ENCODE measurements around the gene MAGEC1.
"Not testable (repeated sequence)": the region's sequence is repeated elsewhere in the genome, so short reads cannot be mapped to it uniquely, and the experiment has no call there.

The MAGEC1 gene

DNA sequence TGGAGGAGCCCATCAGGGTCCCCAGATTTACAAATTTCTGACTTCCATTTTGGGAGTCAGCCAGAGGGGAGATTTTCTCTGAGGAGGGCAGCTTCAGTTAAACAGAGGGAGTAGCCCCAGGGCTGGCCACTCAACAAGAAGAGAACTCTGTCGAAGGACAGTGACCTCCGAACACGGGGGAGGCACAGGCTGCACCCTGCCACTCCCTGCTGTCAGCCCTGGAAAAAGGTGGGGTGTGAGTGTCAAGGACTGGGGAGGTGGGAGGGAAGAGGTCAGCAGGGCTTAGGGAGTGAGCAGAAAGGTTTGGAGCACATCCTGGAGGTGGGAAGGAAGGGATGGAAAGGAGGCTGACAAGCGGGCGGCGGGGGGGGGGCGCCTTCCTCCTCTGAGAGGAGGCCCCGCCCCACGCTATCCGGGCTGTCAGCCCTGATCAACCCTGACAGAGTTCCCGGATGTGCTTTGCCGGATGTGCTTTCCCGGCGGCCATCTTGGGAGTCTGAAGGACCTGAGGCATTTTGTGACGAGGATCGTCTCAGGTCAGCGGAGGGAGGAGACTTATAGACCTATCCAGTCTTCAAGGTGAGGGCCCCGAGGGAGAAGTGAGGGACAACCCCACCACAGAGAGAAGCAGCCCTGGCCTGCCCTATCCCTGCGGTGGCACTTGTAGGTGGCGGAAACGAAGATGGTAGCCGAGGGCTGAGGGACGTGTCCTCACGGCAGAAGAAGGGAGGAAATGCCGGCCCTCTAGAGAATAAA lies at the start of gene MAGEC1:
Gene MAGEC1, plus strand, starts transcription at position 495 of the 756 bp plus-strand sequence. CDS start 1,179 bp downstream, outside the sequence.
- DNase-seq: no peak

- DNase-seq: no peak
Measured at GRCh38 chrX:141857479-141857878, 46.2 kb upstream of the MAGEC1 start.

DNA sequence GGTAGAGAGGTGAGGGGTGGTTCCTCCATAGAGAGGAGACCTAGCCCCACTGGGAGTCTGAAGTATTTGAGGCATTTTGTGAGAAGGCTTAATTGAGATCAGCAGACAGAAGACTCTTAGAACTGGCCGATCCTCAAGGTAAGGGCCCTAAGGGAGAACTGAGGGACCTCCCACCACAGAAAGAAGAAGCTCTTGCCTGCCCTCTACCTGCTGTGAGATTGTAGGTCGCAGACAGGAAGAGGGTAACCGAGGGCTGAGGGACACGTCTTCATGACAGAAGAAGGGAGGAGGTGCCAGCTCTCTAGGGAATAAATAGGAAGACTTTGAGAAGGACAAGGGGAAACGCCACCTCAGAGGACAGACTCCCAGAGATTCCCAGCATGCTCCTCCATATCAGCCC lies 24.1 kb upstream of the MAGEC1 start:
- DNase-seq: no peak

DNA sequence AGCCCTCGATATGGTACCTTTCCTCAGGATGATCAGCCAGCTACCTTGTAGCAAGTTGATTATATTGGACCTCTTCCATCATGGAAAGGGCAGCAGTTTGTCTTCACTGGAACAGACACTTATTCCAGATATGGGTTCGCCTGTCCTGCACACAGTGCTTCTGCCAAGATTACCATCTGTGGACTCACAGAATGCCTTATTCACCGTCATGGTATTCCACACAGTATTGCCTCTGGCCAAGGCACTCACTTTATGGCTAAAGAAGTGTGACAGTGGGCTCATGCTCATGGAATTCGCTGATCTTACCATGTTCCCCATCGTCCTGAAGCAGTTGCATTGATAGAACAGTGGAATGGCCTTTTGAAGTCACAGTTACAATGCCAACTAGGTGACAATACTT lies 14.9 kb upstream of the MAGEC1 start:
- DNase-seq: not testable (repeated sequence)

DNA sequence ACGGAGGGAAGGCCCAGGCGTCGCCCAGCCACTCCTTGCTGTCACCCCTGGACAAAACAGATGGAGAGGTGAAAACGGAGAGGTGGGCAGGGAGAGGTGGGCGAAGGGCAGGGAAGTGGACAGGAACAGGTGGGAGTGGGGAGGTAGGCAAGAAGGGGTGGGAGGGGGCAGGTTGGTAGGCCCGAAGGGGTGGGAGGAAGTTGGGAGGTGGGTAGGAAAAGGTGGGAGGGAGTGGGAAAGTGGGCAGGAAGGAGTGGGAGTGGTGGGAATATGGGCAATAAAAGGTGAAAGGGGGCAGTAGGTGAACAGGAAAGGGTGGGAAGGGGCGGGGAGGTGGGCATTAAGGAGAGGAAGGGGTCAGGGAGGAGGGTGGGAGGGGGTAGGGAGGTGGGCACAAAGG lies 9.0 kb upstream of the MAGEC1 start:
- no peak for DNase-seq

DNA sequence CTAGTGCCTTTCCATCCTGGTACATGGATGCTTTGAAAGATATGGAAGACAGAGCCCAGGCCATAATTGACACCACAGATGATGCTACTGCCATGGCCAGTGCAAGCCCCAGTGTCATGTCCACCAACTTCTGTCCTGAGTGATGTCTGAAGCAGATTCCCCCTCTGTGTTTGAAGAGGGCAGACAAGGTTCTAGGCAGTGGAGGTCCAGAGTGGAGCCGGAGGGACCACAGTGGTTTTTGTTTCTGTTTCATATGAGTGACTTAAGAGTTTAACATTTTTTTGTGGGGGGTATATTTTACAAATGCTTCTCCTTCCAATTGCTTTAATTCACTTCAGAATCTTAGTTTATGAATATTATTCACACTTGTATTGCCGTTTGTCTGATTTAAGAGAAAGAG lies 6.0 kb upstream of the MAGEC1 start:
- no peak for DNase-seq

- no peak for DNase-seq
Measured at GRCh38 chrX:141902366-141902765, 1.3 kb upstream of the MAGEC1 start.

DNA sequence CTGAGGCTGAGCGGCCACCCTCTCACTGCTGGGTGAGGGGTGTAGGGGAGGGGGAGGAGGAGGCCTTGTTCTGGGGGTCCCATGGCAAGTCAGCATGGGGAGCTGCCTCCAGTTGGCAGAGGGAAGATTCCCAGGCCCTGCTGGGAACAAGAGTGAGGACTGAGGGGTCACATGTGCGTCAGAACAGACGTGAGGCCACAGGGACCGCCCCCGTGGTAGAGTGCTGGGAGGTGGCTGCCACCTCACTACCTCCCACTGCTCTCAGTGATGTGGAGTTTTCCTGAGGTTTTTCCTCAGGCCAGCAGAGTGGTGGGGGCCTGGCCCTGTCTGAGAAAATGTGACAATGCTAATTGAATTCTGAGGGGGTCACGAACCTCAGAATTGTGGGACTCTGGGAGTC lies 568 bp downstream of the MAGEC1 start:
- DNase-seq: no peak

- DNase-seq: no peak
Measured at GRCh38 chrX:141917801-141918200, 14.1 kb downstream of the MAGEC1 start.

- no peak for DNase-seq
Measured at GRCh38 chrX:141924293-141924692, 20.6 kb downstream of the MAGEC1 start.

GRCh38 chrX:141928432-141928831 lies 24.7 kb downstream of the MAGEC1 start:
- no peak for DNase-seq

GRCh38 chrX:141934059-141934641 lies 30.5 kb downstream of the MAGEC1 start:
- no peak for DNase-seq

GRCh38 chrX:141935645-141936044 lies 32.0 kb downstream of the MAGEC1 start:
- no peak for DNase-seq

DNA sequence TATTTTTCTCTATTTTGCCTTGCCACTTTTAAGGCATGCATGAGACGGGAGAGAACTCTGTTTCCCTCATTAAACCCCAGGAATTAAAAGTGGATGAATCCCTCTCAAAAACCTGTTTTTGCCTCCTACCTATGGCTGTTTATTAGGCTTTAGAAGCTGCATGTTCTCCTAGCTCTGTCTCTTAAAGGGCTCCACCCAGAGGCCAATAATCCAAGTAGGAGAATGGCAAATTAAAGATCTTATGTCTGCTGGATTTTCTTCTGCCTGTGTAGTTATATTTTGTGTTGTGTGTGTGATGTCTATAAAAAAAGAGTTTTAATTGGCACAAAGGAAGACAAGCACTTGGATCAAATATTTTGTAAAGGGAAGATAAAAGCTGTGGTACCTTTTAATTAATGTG lies 32.4 kb downstream of the MAGEC1 start:
- no peak for DNase-seq

- DNase-seq: no peak
Measured at GRCh38 chrX:141941234-141941633, 37.5 kb downstream of the MAGEC1 start.

- DNase-seq: no peak
Measured at GRCh38 chrX:141945426-141945825, 41.7 kb downstream of the MAGEC1 start.

- DNase-seq: no peak
Measured at GRCh38 chrX:141947350-141947749, 43.7 kb downstream of the MAGEC1 start.

DNA sequence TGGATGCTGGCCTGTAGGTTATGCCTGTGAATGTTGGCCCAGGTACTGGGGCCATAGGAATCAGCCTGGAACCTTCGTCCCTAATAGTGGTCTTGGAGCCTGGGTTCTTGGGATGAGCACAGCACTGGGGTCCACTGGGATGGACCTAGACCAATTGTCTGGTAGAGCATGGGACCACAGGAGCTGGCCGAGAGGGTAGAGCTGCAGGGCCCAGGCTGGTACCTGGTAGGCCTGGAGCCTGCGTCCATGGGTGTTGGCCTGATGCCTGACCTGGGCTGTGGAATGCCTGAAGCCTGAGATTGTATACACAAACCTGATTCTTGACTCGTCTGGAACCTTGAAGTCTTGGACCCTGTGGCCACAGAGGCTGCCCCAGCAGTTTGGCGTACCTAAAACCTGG lies 48.9 kb downstream of the MAGEC1 start:
- DNase-seq: no peak

DNA sequence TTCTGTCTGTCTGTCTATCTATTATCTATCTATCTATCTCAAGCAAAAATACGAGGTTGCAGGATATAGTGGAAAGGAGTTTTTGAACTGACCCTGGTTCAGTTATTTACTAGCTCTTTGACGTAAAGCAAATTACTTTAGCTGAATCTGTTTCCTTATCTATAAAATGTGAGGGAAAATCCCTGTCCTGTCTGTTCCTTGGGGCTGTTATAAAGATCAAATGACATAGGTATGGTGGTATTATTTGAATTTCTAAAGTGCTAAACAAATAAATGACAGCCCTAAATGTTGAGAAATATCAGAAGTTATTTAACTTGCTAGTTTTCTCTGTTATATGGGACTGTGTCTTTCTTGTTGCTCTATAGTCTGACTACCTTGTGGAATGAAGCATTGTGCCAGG lies 55.0 kb downstream of the MAGEC1 start:
- DNase-seq: no peak

Data from CD4-positive, alpha-beta T cell treated with Interleukin-15 for 1 hour (primary cell).